A549 (cell line): Measurements from ENCODE around the gene MYO1E. TPM values are rescaled to one million over a fixed set of nuclear protein-coding genes. Genes with fewer than 3 reads are reported as not detected.

Source experiments
- BHLHE40 ChIP-seq: IDR thresholded peaks from 2 replicates; pipeline ENCODE4 v1.6.1; 2012; ENCODE audit warnings: low read depth, low read length, inconsistent platforms
- CEBPB ChIP-seq, 2 experiments: fragments of >200 bp in 1 of 2; sonication (Bioruptor Twin) in 1 of 2; formaldehyde crosslinking in 1 of 2; IDR thresholded peaks; 2 replicates each; pipeline ENCODE4 v1.6.1; 2012 to 2016
- CTCF ChIP-seq: fragments of >200 bp; sonication (Bioruptor Twin); formaldehyde crosslinking; IDR thresholded peaks from 3 replicates; pipeline ENCODE4 v1.5.1; 2016
- EHF ChIP-seq: fragments of 250-450 bp; sonication (Bioruptor Pico); IDR thresholded peaks from 2 replicates; pipeline ENCODE4 v1.5.0; 2020; ENCODE audit warnings: mild to moderate bottlenecking
- ELK1 ChIP-seq: fragments of 150-350 bp; IDR thresholded peaks from 2 replicates; pipeline ENCODE4 v1.6.1; 2014; ENCODE audit warnings: low read depth, mild to moderate bottlenecking, low read length
- ESRRA ChIP-seq: fragments of 150-350 bp; IDR thresholded peaks from 2 replicates; pipeline ENCODE4 v1.6.1; 2014; ENCODE audit warnings: mild to moderate bottlenecking, low read length, borderline replicate concordance
- GATA3 ChIP-seq: IDR thresholded peaks from 2 replicates; pipeline ENCODE4 v1.6.1; 2012; ENCODE audit warnings: borderline replicate concordance
- HOXB5 ChIP-seq: fragments of 250-450 bp; sonication (Bioruptor Pico); IDR thresholded peaks from 2 replicates; pipeline ENCODE4 v1.5.0; 2020; ENCODE audit warnings: mild to moderate bottlenecking, moderate library complexity
- JUN ChIP-seq, 2 experiments: fragments of >200 bp; sonication (Bioruptor Twin); formaldehyde crosslinking; IDR thresholded peaks; 2 replicates in 1 of 2; 3 replicates in 1 of 2; pipeline ENCODE4 v1.6.1; 2016 to 2017
- MAFK ChIP-seq: fragments of 450-650 bp; IDR thresholded peaks from 2 replicates; pipeline ENCODE4 v1.6.1; 2014; ENCODE audit not compliant: partially characterized antibody
- PHF8 ChIP-seq: fragments of 200-600 bp; sonication (generic); IDR thresholded peaks from 2 replicates; pipeline ENCODE4 v1.6.1; 2016; ENCODE audit warnings: low read depth, mild to moderate bottlenecking, antibody characterized with exemption, moderate library complexity, borderline replicate concordance
- POLR2A ChIP-seq: IDR thresholded peaks from 2 replicates; pipeline ENCODE4 v1.6.1; 2012; ENCODE audit warnings: mild to moderate bottlenecking, low read length
- RFX5 ChIP-seq: fragments of 450-650 bp; IDR thresholded peaks from 2 replicates; pipeline ENCODE4 v1.7.1; 2014; ENCODE audit warnings: antibody characterized with exemption, mild to moderate bottlenecking, moderate library complexity
- TP53 ChIP-seq: fragments of 250-450 bp; sonication (Bioruptor Pico); IDR thresholded peaks from 2 replicates; pipeline ENCODE4 v1.5.0; 2021; ENCODE audit warnings: mild to moderate bottlenecking, moderate library complexity
- ZC3H11A ChIP-seq: fragments of 450-650 bp; IDR thresholded peaks from 2 replicates; pipeline ENCODE4 v1.6.1; 2014; ENCODE audit warnings: antibody characterized with exemption, mild to moderate bottlenecking
- ZFP36 ChIP-seq: fragments of 450-650 bp; IDR thresholded peaks from 2 replicates; pipeline ENCODE4 v1.6.1; 2014; ENCODE audit warnings: borderline replicate concordance; ENCODE audit not compliant: partially characterized antibody
- ZNF302 ChIP-seq: fragments of 250-450 bp; sonication (Bioruptor Pico); IDR thresholded peaks from 2 replicates; pipeline ENCODE4 v1.9.0; 2021; ENCODE audit warnings: inconsistent platforms, mild to moderate bottlenecking, moderate library complexity
- ZSCAN20 ChIP-seq: fragments of 250-450 bp; sonication (Bioruptor Pico); IDR thresholded peaks from 2 replicates; pipeline ENCODE4 v1.8.0; 2022; ENCODE audit warnings: mild to moderate bottlenecking, moderate library complexity
- polyA plus RNA-seq, 4 experiments: library from polyadenylated mRNA; depleted of rRNA in 3 of 4; stranded (reverse); fragments of >200 nt; fragmentation: RNase III in 1 of 4; extraction: RNeasy Plus Mini Kit Qiagen cat#74134 plus additional on column Dnase treatment in 1 of 4; gene quantifications; 2 replicates in 3 of 4; 3 replicates in 1 of 4; pipeline ENCODE4 v1.2.3, GENCODE V29; 2011 to 2017
- TF ChIP-seq, protein P1 (sequence below): fragments of 250-450 bp; sonication (Bioruptor Pico); IDR thresholded peaks from 2 replicates; pipeline ENCODE4 v1.5.0; 2020; ENCODE audit warnings: low read depth, mild to moderate bottlenecking, moderate library complexity
- TF ChIP-seq, protein P2 (sequence below): fragments of 250-450 bp; sonication (Bioruptor Pico); IDR thresholded peaks from 2 replicates; pipeline ENCODE4 v1.5.0; 2021; ENCODE audit warnings: mild to moderate bottlenecking, moderate library complexity, borderline replicate concordance
- TF ChIP-seq, protein P3 (sequence below): fragments of 200-600 bp; sonication (generic); IDR thresholded peaks from 2 replicates; pipeline ENCODE4 v1.6.1; 2016; ENCODE audit warnings: antibody characterized with exemption, mild to moderate bottlenecking, moderate library complexity

MYO1E gene
- polyA plus RNA-seq, 2 of the 4 experiments (the other 2 are of a cell fraction): 202 to 497 TPM

DNA sequence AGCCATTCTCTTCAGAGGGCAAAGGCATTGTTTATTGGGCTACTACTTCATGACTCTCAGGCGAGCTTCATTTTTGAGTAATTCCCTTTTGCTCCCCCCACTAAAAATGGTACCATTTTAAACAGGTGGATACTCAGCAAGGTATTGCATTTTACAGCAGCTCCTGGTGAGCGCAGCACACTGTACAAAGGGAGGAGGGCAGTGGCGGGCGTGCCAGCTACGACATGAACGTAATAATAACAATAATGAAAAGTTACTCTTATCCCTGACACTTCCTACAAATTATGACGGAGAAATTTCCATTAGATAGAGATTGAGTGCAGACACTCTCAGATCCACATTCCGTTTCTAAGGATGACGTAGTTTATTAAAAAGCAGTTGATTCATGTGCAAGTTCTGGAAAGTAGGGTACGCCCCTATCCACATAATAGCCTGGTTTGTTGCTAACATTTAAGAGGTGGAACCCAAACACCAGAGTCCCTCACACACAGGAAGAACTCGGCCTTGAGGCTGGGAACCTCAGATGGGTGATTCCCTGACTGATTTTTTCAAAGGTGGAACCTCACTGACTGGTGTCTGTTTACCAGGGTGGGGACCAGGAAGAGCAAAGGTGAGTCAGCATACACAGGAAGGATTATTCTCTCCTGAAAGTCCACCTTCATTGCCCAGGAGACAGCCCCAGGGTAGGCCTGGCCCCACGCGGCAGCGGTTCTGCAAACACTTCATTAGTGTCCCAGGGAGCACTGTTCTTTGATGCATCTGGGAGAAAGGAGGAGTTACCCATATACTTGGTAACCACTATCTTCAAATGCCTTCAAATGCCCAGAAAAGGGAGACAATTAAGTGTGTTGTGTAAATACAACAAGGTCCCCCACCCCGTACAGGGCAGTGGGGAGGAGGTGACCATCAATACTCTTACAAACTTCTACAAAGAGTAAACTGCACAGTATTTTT lies 96.2 kb downstream of the MYO1E start (continued):
- TF ChIP-seq, protein P1, sequence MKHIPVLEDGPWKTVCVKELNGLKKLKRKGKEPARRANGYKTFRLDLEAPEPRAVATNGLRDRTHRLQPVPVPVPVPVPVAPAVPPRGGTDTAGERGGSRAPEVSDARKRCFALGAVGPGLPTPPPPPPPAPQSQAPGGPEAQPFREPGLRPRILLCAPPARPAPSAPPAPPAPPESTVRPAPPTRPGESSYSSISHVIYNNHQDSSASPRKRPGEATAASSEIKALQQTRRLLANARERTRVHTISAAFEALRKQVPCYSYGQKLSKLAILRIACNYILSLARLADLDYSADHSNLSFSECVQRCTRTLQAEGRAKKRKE (CRISPR knock-in tag): no peak
- 0 out of 2 replicates have a peak, but pooled peaks have one; percentile 64 for TF ChIP-seq HOXB5 (CRISPR knock-in tag)
- TF ChIP-seq, protein P2, sequence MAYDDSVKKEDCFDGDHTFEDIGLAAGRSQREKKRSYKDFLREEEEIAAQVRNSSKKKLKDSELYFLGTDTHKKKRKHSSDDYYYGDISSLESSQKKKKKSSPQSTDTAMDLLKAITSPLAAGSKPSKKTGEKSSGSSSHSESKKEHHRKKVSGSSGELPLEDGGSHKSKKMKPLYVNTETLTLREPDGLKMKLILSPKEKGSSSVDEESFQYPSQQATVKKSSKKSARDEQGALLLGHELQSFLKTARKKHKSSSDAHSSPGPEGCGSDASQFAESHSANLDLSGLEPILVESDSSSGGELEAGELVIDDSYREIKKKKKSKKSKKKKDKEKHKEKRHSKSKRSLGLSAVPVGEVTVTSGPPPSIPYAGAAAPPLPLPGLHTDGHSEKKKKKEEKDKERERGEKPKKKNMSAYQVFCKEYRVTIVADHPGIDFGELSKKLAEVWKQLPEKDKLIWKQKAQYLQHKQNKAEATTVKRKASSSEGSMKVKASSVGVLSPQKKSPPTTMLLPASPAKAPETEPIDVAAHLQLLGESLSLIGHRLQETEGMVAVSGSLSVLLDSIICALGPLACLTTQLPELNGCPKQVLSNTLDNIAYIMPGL (CRISPR knock-in tag): no peak
- peak; percentile 93 for TF ChIP-seq MAFK
- peak in 1 of 2 experiments; percentile 50; a peak in 2 of 4 replicates for TF ChIP-seq CEBPB (IDR thresholded peaks at IDR 0.05)
- no peak for TF ChIP-seq BHLHE40
- TF ChIP-seq POLR2A: no peak
- no peak for TF ChIP-seq ZFP36
- TF ChIP-seq TP53: 0 out of 2 replicates have a peak, but pooled peaks have one; percentile 20
- TF ChIP-seq, protein P3, sequence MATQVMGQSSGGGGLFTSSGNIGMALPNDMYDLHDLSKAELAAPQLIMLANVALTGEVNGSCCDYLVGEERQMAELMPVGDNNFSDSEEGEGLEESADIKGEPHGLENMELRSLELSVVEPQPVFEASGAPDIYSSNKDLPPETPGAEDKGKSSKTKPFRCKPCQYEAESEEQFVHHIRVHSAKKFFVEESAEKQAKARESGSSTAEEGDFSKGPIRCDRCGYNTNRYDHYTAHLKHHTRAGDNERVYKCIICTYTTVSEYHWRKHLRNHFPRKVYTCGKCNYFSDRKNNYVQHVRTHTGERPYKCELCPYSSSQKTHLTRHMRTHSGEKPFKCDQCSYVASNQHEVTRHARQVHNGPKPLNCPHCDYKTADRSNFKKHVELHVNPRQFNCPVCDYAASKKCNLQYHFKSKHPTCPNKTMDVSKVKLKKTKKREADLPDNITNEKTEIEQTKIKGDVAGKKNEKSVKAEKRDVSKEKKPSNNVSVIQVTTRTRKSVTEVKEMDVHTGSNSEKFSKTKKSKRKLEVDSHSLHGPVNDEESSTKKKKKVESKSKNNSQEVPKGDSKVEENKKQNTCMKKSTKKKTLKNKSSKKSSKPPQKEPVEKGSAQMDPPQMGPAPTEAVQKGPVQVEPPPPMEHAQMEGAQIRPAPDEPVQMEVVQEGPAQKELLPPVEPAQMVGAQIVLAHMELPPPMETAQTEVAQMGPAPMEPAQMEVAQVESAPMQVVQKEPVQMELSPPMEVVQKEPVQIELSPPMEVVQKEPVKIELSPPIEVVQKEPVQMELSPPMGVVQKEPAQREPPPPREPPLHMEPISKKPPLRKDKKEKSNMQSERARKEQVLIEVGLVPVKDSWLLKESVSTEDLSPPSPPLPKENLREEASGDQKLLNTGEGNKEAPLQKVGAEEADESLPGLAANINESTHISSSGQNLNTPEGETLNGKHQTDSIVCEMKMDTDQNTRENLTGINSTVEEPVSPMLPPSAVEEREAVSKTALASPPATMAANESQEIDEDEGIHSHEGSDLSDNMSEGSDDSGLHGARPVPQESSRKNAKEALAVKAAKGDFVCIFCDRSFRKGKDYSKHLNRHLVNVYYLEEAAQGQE: no peak
- no peak for TF ChIP-seq ELK1
- TF ChIP-seq RFX5: no peak
- peak; percentile 91 for TF ChIP-seq GATA3
- TF ChIP-seq ESRRA: no peak
- no peak for TF ChIP-seq ZC3H11A
- TF ChIP-seq ZNF302 (CRISPR knock-in tag): no peak
- TF ChIP-seq JUN (IDR thresholded peaks at IDR 0.05): peak; percentile 92 to 96
- no peak for TF ChIP-seq CTCF
- TF ChIP-seq PHF8: no peak
- TF ChIP-seq ZSCAN20 (CRISPR knock-in tag): no peak
- peak; percentile 82; the same call in 1 of the 2 replicates for TF ChIP-seq EHF
